BLaER1 treated with 17β-estradiol and CSF1 and Interleukin-3, amounts not matched to agents 10 nM and 100 nM (cell line): ENCODE results near the gene PLK4.
"Not testable (repeated sequence)": the region's sequence is repeated elsewhere in the genome, so short reads cannot be mapped to it uniquely, and the experiment has no call there.

Source experiments
- H3K27ac ChIP-seq, 11 experiments: shearing (Covaris generic); formaldehyde crosslinking; 2 replicates each; pipeline ENCODE4 v1.8.1; 2022
- H3K27me3 ChIP-seq, 11 experiments: shearing (Covaris generic); formaldehyde crosslinking; 2 replicates each; pipeline ENCODE4 v1.8.1; 2022
- H3K36me3 ChIP-seq, 11 experiments: shearing (Covaris generic); formaldehyde crosslinking; 2 replicates each; pipeline ENCODE4 v1.8.1; 2022
- H3K4me1 ChIP-seq, 10 experiments: shearing (Covaris generic); formaldehyde crosslinking; 2 replicates each; pipeline ENCODE4 v1.8.1; 2022
- H3K4me2 ChIP-seq, 11 experiments: shearing (Covaris generic); formaldehyde crosslinking; 2 replicates each; pipeline ENCODE4 v1.8.1; 2022
- H3K4me3 ChIP-seq, 10 experiments: shearing (Covaris generic); formaldehyde crosslinking; 2 replicates each; pipeline ENCODE4 v1.8.1; 2022
- H3K9ac ChIP-seq, 11 experiments: shearing (Covaris generic); formaldehyde crosslinking; 2 replicates each; pipeline ENCODE4 v1.8.1; 2022
- H3K9me3 ChIP-seq, 11 experiments: shearing (Covaris generic); formaldehyde crosslinking; replicated peaks in 1 of 11; 2 replicates each; pipeline ENCODE4 v1.8.1; 2022
- H4K20me1 ChIP-seq, 11 experiments: shearing (Covaris generic); formaldehyde crosslinking; 2 replicates each; pipeline ENCODE4 v1.8.1; 2022
- Cebpa-rat ChIP-seq, 11 experiments: shearing (Covaris generic); IDR thresholded peaks; 2 replicates each; pipeline ENCODE4 v1.8.1; 2022

The PLK4 gene

GRCh38 chr4:127930175-127930574, 49.5 kb downstream of the PLK4 start:
- H3K4me2 ChIP-seq, result no peak overlapping the region
- H3K27ac ChIP-seq, result no peak overlapping the region
- peaks cover 0 to 11% (median 5%) of the 10 kb centered on the region in 11 experiments; a peak in 12 of 22 replicates for H3K9me3 ChIP-seq
- H3K4me1 ChIP-seq, result no peaks in the 10 kb centered on the region
- no peaks in the 10 kb centered on the region for H4K20me1 ChIP-seq
- no peak overlapping the region for H3K4me3 ChIP-seq
- peaks cover 31 to 54% (median 43%) of the 10 kb centered on the region in 11 experiments; a peak in 21 of 22 replicates for H3K36me3 ChIP-seq
- no peak overlapping the region for H3K9ac ChIP-seq
- TF ChIP-seq Cebpa-rat (IDR thresholded peaks at IDR 0.05), result no peak
- no peaks in the 10 kb centered on the region for H3K27me3 ChIP-seq

GRCh38 chr4:127931836-127932235, 51.1 kb downstream of the PLK4 start:
- H3K9ac ChIP-seq, H3K27ac ChIP-seq, H3K4me1 ChIP-seq, H3K9me3 ChIP-seq, H3K4me2 ChIP-seq, H3K27me3 ChIP-seq, H4K20me1 ChIP-seq, H3K4me3 ChIP-seq: not testable (repeated sequence)
- peaks cover 22 to 51% (median 38%) of the 10 kb centered on the region in 11 experiments; a peak in 21 of 22 replicates for H3K36me3 ChIP-seq

GRCh38 chr4:127936974-127937373, 56.3 kb downstream of the PLK4 start:
- Histone ChIP-seq H3K9ac (no peak overlapping the region), H3K36me3 (peaks cover 10 to 31% (median 18%) of the 10 kb centered on the region in 11 experiments; a peak in 20 of 22 replicates), H3K4me3 (no peak overlapping the region), H3K4me1 (no peaks in the 10 kb centered on the region), H3K9me3 (no peaks in the 10 kb centered on the region), H3K4me2 (no peak overlapping the region), H4K20me1 (no peaks in the 10 kb centered on the region), H3K27ac (no peak overlapping the region), H3K27me3 (no peaks in the 10 kb centered on the region)
- TF ChIP-seq Cebpa-rat (IDR thresholded peaks at IDR 0.05), result no peak
